Measurements from ENCODE around the gene ACOT13. TPM values are rescaled to one million over a fixed set of nuclear protein-coding genes. Genes with fewer than 3 reads are reported as not detected.

Gene ACOT13
- total and polyA plus RNA-seq, 2 of the 4 experiments (the other 2 are of a cell fraction) = 3.6 to 25.7 TPM

DNA sequence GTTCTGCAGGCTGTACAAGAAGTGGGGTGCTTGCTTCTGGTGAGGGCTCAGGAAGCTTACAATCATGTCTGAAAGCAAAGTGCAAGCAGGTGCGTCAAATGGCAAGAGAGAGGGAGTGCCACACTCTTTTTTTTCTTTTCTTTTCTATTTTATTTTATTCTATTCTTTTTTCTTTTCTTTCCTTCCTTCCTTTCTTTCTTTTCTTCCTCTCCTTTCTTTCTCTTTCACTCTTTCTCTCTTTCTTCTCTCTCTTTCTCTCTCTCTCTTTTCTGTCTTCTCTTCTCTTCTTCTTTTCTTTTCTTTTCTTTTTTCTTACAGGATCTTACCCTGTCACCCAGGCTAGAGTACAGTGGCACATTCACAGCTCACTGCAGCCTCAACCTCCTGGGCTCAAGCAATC lies 19.5 kb downstream of the ACOT13 start (continued):
- TF ChIP-seq MAZ (IDR thresholded peaks at IDR 0.05; ENCODE audit: borderline replicate concordance, low read depth, low read length) (no peak), POLR2A (IDR thresholded peaks at IDR 0.05; ENCODE audit: low read depth, low read length) (no peak)
- TF ChIP-seq, protein P1, sequence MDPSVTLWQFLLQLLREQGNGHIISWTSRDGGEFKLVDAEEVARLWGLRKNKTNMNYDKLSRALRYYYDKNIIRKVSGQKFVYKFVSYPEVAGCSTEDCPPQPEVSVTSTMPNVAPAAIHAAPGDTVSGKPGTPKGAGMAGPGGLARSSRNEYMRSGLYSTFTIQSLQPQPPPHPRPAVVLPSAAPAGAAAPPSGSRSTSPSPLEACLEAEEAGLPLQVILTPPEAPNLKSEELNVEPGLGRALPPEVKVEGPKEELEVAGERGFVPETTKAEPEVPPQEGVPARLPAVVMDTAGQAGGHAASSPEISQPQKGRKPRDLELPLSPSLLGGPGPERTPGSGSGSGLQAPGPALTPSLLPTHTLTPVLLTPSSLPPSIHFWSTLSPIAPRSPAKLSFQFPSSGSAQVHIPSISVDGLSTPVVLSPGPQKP (IDR thresholded peaks at IDR 0.05; ENCODE audit: borderline replicate concordance, low read depth, low read length) = no peak

DNA sequence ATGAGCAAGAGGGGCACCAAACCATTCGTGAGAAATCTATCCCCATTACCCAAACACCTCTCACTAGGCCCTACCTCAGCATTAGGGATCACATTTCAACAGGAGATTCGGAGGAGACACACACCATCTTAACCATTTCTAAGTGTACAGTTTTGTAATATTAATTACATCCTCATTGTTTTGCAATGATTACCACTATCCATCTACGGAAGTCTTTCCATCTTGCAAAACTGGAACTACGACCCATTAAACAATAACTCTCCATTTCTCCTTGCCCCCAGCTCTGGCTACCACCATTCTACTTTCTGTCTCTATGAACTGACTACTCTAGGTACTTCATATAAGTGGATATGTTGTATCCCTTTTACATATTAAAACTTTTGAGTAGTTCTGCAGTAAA lies 20.1 kb downstream of the ACOT13 start:
- in situ Hi-C loops (cut with MboI; ENCODE audit: low sequenced_read_pairs) = no loop called here
- no peak overlapping the region for H3K9ac ChIP-seq (ENCODE audit: low read depth, low read length)
- H3K56ac ChIP-seq (ENCODE audit: extremely low read depth, insufficient read depth, low read length) = no peak overlapping the region
- H3K14ac ChIP-seq (replicated peaks; ENCODE audit: low read depth, low read length) = no peak overlapping the region
- no peak for TF ChIP-seq RCOR1 (IDR thresholded peaks at IDR 0.05; ENCODE audit: insufficient replicate concordance, low read length)
- TF ChIP-seq RAD21 (IDR thresholded peaks at IDR 0.05; ENCODE audit: low read length) = no peak
- no peak for TF ChIP-seq MAZ (IDR thresholded peaks at IDR 0.05; ENCODE audit: borderline replicate concordance, low read depth, low read length)
- TF ChIP-seq CHD1 (IDR thresholded peaks at IDR 0.05; ENCODE audit: low read depth, low read length) = no peak
- no peak for TF ChIP-seq BHLHE40 (IDR thresholded peaks at IDR 0.05; ENCODE audit: low read depth, low read length)
- no peak overlapping the region for H4K8ac ChIP-seq (ENCODE audit: low read depth in 2 of 2, low read length in 2 of 2)
- intact Hi-C loops (cut with micrococcal nuclease) = no loop called here
- no TSS peak for BruUV-seq (replicated peaks)
- H2AFZ ChIP-seq (replicated peaks; ENCODE audit: low read length, poor library complexity) = no peak overlapping the region
- H3K4me2 ChIP-seq (ENCODE audit: low read depth, low read length) = no peak overlapping the region
- H4K20me1 ChIP-seq (ENCODE audit: insufficient read depth, low read length) = no peaks in the 10 kb centered on the region
- no peak for DNase-seq
- H2AK9ac ChIP-seq (replicated peaks; ENCODE audit: low read depth, low read length, poor library complexity) = no peak overlapping the region
- H3K9me3 ChIP-seq (ENCODE audit: control insufficient read depth, insufficient read depth, low read length) = no peaks in the 10 kb centered on the region
- no peak overlapping the region for H4K91ac ChIP-seq (ENCODE audit: insufficient read depth, low read depth, low read length)
- no peak overlapping the region for H3K18ac ChIP-seq (ENCODE audit: low read depth, low read length)
- H3K27me3 ChIP-seq (ENCODE audit: control insufficient read depth, insufficient read depth, low read length) = no peaks in the 10 kb centered on the region
- H2AK5ac ChIP-seq (ENCODE audit: low read depth, low read length) = no peak overlapping the region
- 80% methylated on average over 1 of the region's 4 CpGs; no CpG with 5 or more reads in 1 of the 2 experiments for WGBS, 2 experiments (ENCODE audit: extremely low coverage in 2 of 2, insufficient read length in 1 of 2)
- H3K4me1 ChIP-seq (ENCODE audit: control insufficient read depth, insufficient read depth, low read length) = no peaks in the 10 kb centered on the region
- H3K9me1 ChIP-seq (ENCODE audit: insufficient read depth, low read length) = no peaks in the 10 kb centered on the region
- H3K23ac ChIP-seq (ENCODE audit: low read depth, low read length) = no peak overlapping the region
- no peak overlapping the region for H2BK20ac ChIP-seq (ENCODE audit: low read depth, low read length)
- dilution Hi-C loops (cut with HindIII; ENCODE audit: low sequenced_read_pairs, unreplicated experiment) = no loop called here
- no peaks in the 10 kb centered on the region for H3K36me3 ChIP-seq (ENCODE audit: control insufficient read depth, insufficient read depth, low read length)
- H3K79me1 ChIP-seq (ENCODE audit: low read depth in 1 of 2, low read length in 2 of 2) = no peaks in the 10 kb centered on the region; a peak in 1 of 4 replicates
- no peak overlapping the region for H4K5ac ChIP-seq (ENCODE audit: low read depth, low read length)
- no peak overlapping the region for H3K27ac ChIP-seq (ENCODE audit: insufficient read depth, low read length)
- ChIA-PET CTCF (no interaction called here), POLR2A (ENCODE audit: unreplicated experiment) (no interaction called here)
- H3K4me3 ChIP-seq (ENCODE audit: insufficient read depth, low read depth, low read length) = no peak overlapping the region
- no peak overlapping the region for H2BK120ac ChIP-seq (ENCODE audit: low read depth, low read length)
- no peak overlapping the region for H2BK5ac ChIP-seq (ENCODE audit: low read depth, low read length, poor library complexity, severe bottlenecking)
- ATAC-seq (ENCODE audit: low read depth) = no peak
- no peak overlapping the region for H2BK15ac ChIP-seq (ENCODE audit: low read depth, low read length)
- no peak overlapping the region for H3K4ac ChIP-seq (ENCODE audit: low read depth, low read length)
